Measurements from ENCODE around the gene FBXW11. TPM values are rescaled to one million over a fixed set of nuclear protein-coding genes. Genes with fewer than 3 reads are reported as not detected.

FBXW11 gene
- total and polyA plus RNA-seq, 2 of the 13 experiments (the other 11 are each of a cell fraction or from before 2014, with no cell fraction given): 31.7 to 53.6 TPM

- no peak overlapping the region for H2AFZ ChIP-seq (ENCODE audit: low read length)
- no peak for DNase-seq (ENCODE audit: low spot score)
- TF ChIP-seq CSRNP2 (CRISPR knock-in tag; conservative IDR thresholded peaks at IDR 0.05; ENCODE audit: low read depth) (no peak), ZNF574 (CRISPR knock-in tag; IDR thresholded peaks at IDR 0.05) (no peak), EEA1 (CRISPR knock-in tag; IDR thresholded peaks at IDR 0.05; ENCODE audit: borderline replicate concordance) (no peak), KMT2B (CRISPR knock-in tag; IDR thresholded peaks at IDR 0.05) (no peak), ZNF784 (CRISPR knock-in tag; IDR thresholded peaks at IDR 0.05; ENCODE audit: borderline replicate concordance) (no peak), ZMAT3 (CRISPR knock-in tag; conservative IDR thresholded peaks at IDR 0.05) (no peak), SIX1 (CRISPR knock-in tag; IDR thresholded peaks at IDR 0.05; ENCODE audit: borderline replicate concordance) (no peak), JDP2 (CRISPR knock-in tag; IDR thresholded peaks at IDR 0.05; ENCODE audit: borderline replicate concordance) (no peak), HBP1 (CRISPR knock-in tag; IDR thresholded peaks at IDR 0.05; ENCODE audit: low read depth) (no peak), PATZ1 (CRISPR knock-in tag; IDR thresholded peaks at IDR 0.05) (no peak), HNRNPLL (IDR thresholded peaks at IDR 0.05; ENCODE audit: low read depth, low read length, poor library complexity, severe bottlenecking) (no peak), ZNF816 (CRISPR knock-in tag; IDR thresholded peaks at IDR 0.05; ENCODE audit: borderline replicate concordance) (no peak), ZNF563 (CRISPR knock-in tag; IDR thresholded peaks at IDR 0.05) (no peak), SNAI1 (CRISPR knock-in tag; IDR thresholded peaks at IDR 0.05; ENCODE audit: borderline replicate concordance) (no peak), ZNF256 (CRISPR knock-in tag; conservative IDR thresholded peaks at IDR 0.05) (no peak), HOXA5 (CRISPR knock-in tag; IDR thresholded peaks at IDR 0.05) (no peak), KDM5B (CRISPR knock-in tag; IDR thresholded peaks at IDR 0.05; ENCODE audit: borderline replicate concordance) (no peak)
Measured at GRCh38 chr5:171965745-171966144, 40.7 kb downstream of the FBXW11 start.

More at GRCh38 chr5:171965745-171966144, 40.7 kb downstream of the FBXW11 start:
- peaks cover 70% of the 10 kb centered on the region for H3K79me2 ChIP-seq (ENCODE audit: insufficient read depth, low read length)
- in situ Hi-C loops (cut with HindIII; ENCODE audit: extremely low pct_ligation_motif_present, low pct_unique_long_range_greater_than_20kb) (no loop called here), intact Hi-C loops (cut with micrococcal nuclease; ENCODE audit: unreplicated experiment) (no loop called here)
- no TSS peak for BruUV-seq (replicated peaks)
- no peak overlapping the region for H3K9ac ChIP-seq (ENCODE audit: insufficient read depth, low read depth, low read length)
- H3K27ac ChIP-seq (ENCODE audit: extremely low read length, insufficient read depth, low read length): no peak overlapping the region
- FAIRE-seq (no peak), ATAC-seq (no peak)
- no peaks in the 10 kb centered on the region for H3K27me3 ChIP-seq (ENCODE audit: control insufficient read depth in 1 of 2, insufficient read depth in 2 of 2, low read length in 2 of 2)
- POLR2A ChIA-PET: no interaction called here
- H3K4me2 ChIP-seq (ENCODE audit: low read depth, low read length): no peak overlapping the region
- no peaks in the 10 kb centered on the region; a peak in 2 of 5 replicates for H3K36me3 ChIP-seq (replicated peaks in 1 of 2; ENCODE audit: control insufficient read depth in 1 of 2, insufficient read depth in 2 of 2, low read length in 2 of 2)
- H3K4me1 ChIP-seq (ENCODE audit: insufficient read depth, low read length): no peaks in the 10 kb centered on the region
- no peaks in the 10 kb centered on the region; the same call in 1 of the 2 replicates for H4K20me1 ChIP-seq (ENCODE audit: insufficient read depth, low read length)
- 95% methylated on average over 6 of the region's 6 CpGs for WGBS (ENCODE audit: low lambda C conversion rate)
- H3K4me3 ChIP-seq (replicated peaks in 1 of 3; ENCODE audit: insufficient read depth in 1 of 3, low read depth in 2 of 3, low read length in 3 of 3): no peak overlapping the region
- CTCF ChIA-PET (ENCODE audit: low intra/inter-chr PET ratio, low total read pairs): no interaction called here
- H3K9me3 ChIP-seq (ENCODE audit: low read length): no peaks in the 10 kb centered on the region

All from HepG2 (cell line).